Hepatocyte (in vitro differentiated cells): ENCODE data around the gene SWAP70. TPM values are rescaled to one million over a fixed set of nuclear protein-coding genes. Genes with fewer than 3 reads are reported as not detected.

Experiments
- DNase-seq: peaks from one replicate; pipeline ENCODE4 v3.0.0-alpha.2; 2016; ENCODE audit warnings: low spot score
- H2AFZ ChIP-seq: fragments of 200-600 bp; sonication (generic); 2 replicates; pipeline ENCODE4 v1.6.0; 2016; ENCODE audit warnings: antibody characterized with exemption, mild to moderate bottlenecking
- H3K27ac ChIP-seq: fragments of 200-600 bp; sonication (generic); 2 replicates; pipeline ENCODE4 v1.5.1; 2016; ENCODE audit warnings: mild to moderate bottlenecking
- H3K27me3 ChIP-seq: fragments of 200-600 bp; sonication (generic); 2 replicates; pipeline ENCODE4 v1.6.1; 2016
- H3K36me3 ChIP-seq: fragments of 200-600 bp; sonication (generic); replicated peaks from 2 replicates; pipeline ENCODE4 v1.5.1; 2016; ENCODE audit warnings: low read depth; ENCODE audit not compliant: insufficient read depth
- H3K4me1 ChIP-seq: fragments of 200-600 bp; sonication (generic); 2 replicates; pipeline ENCODE4 v1.5.1; 2016; ENCODE audit warnings: mild to moderate bottlenecking, moderate library complexity; ENCODE audit not compliant: insufficient read depth
- H3K4me2 ChIP-seq: fragments of 200-600 bp; sonication (generic); 2 replicates; pipeline ENCODE4 v1.6.0; 2016
- H3K4me3 ChIP-seq: fragments of 200-600 bp; sonication (generic); 2 replicates; pipeline ENCODE4 v1.5.1; 2016; ENCODE audit warnings: mild to moderate bottlenecking
- H3K79me2 ChIP-seq: fragments of 200-600 bp; sonication (generic); 2 replicates; pipeline ENCODE4 v1.6.0; 2017; ENCODE audit warnings: mild to moderate bottlenecking
- H3K9me2 ChIP-seq: fragments of 200-600 bp; sonication (generic); replicated peaks from 2 replicates; pipeline ENCODE4 v1.6.0; 2017; ENCODE audit warnings: mild to moderate bottlenecking; ENCODE audit not compliant: insufficient read depth
- H3K9me3 ChIP-seq: fragments of 200-600 bp; sonication (generic); 2 replicates; pipeline ENCODE4 v1.5.1; 2016; ENCODE audit warnings: low read depth, mild to moderate bottlenecking
- H4K20me1 ChIP-seq: fragments of 200-600 bp; sonication (generic); 2 replicates; pipeline ENCODE4 v1.6.0; 2016; ENCODE audit warnings: mild to moderate bottlenecking; ENCODE audit not compliant: insufficient read depth, poor library complexity, severe bottlenecking
- EZH2 ChIP-seq: fragments of 200-600 bp; sonication (generic); IDR thresholded peaks from 2 replicates; pipeline ENCODE4 v1.6.1; 2016; ENCODE audit warnings: antibody characterized with exemption, mild to moderate bottlenecking, borderline replicate concordance
- EZH2phosphoT487 ChIP-seq: fragments of 200-600 bp; sonication (generic); IDR thresholded peaks from one replicate; pipeline ENCODE4 v1.6.1; 2018; ENCODE audit warnings: antibody characterized with exemption, mild to moderate bottlenecking, low read depth, moderate library complexity; ENCODE audit not compliant: unreplicated experiment, severe bottlenecking
- WGBS: methylation state at CpG from one replicate; pipeline ENCODE4 v1.1.6; 2016; ENCODE audit warnings: low lambda C conversion rate; ENCODE audit errors: missing lambda C conversion rate; 5-methylcytosine and 5-hydroxymethylcytosine counted together
- polyA plus RNA-seq: library from polyadenylated mRNA; unstranded; fragments of >200 nt; fragmentation: Nextera tagmentation; extraction: Ambion mirVana; gene quantifications from 2 replicates; pipeline ENCODE4 v1.2.1, GENCODE V29; 2016
- total RNA-seq: library from RNA; depleted of rRNA; stranded (reverse); fragments of >200 nt; gene quantifications from 2 replicates; pipeline ENCODE4 v1.2.3, GENCODE V29; 2014
- TF ChIP-seq, protein P1 (sequence below): fragments of 200-600 bp; sonication (generic); IDR thresholded peaks from 2 replicates; pipeline ENCODE4 v1.5.1; 2016; ENCODE audit warnings: antibody characterized with exemption, mild to moderate bottlenecking; ENCODE audit not compliant: poor library complexity

Gene SWAP70
- total and polyA plus RNA-seq, 2 experiments from 2014 or later, result 15.6 to 17.3 TPM

DNA sequence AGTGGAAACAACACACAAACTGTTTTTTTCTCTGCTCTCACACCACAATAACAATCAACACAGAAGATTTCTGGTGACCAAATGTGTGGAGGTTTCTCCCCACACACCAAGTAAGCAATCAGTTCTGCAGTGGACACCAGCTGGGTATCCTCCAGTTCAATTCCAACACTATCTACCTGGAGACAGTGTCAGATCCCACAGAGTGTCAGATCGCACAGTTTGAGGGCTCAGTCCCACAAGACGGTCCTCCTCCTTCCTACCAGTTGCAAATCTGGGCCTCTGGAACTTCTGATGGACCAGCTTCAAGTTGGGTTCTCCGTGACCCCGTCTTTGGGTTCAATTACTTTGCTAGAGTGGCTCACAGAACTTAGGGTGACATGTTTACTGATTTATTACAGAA, 9.0 kb downstream of the SWAP70 start:
- DNase-seq, result no peak
- Histone ChIP-seq H3K4me1 (no peaks in the 10 kb centered on the region), H3K27ac (no peak overlapping the region), H3K4me2 (no peak overlapping the region), H4K20me1 (no peaks in the 10 kb centered on the region), H3K4me3 (no peak overlapping the region), H2AFZ (no peak overlapping the region), H3K36me3 (no peaks in the 10 kb centered on the region), H3K9me3 (no peaks in the 10 kb centered on the region), H3K27me3 (no peaks in the 10 kb centered on the region), H3K9me2 (no peaks in the 10 kb centered on the region), H3K79me2 (peaks cover 70% of the 10 kb centered on the region)
- 100% methylated on average over 4 of the region's 4 CpGs for WGBS
- TF ChIP-seq EZH2, result no peak
- no peak for TF ChIP-seq EZH2phosphoT487
- TF ChIP-seq, protein P1, sequence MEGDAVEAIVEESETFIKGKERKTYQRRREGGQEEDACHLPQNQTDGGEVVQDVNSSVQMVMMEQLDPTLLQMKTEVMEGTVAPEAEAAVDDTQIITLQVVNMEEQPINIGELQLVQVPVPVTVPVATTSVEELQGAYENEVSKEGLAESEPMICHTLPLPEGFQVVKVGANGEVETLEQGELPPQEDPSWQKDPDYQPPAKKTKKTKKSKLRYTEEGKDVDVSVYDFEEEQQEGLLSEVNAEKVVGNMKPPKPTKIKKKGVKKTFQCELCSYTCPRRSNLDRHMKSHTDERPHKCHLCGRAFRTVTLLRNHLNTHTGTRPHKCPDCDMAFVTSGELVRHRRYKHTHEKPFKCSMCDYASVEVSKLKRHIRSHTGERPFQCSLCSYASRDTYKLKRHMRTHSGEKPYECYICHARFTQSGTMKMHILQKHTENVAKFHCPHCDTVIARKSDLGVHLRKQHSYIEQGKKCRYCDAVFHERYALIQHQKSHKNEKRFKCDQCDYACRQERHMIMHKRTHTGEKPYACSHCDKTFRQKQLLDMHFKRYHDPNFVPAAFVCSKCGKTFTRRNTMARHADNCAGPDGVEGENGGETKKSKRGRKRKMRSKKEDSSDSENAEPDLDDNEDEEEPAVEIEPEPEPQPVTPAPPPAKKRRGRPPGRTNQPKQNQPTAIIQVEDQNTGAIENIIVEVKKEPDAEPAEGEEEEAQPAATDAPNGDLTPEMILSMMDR, result no peak

DNA sequence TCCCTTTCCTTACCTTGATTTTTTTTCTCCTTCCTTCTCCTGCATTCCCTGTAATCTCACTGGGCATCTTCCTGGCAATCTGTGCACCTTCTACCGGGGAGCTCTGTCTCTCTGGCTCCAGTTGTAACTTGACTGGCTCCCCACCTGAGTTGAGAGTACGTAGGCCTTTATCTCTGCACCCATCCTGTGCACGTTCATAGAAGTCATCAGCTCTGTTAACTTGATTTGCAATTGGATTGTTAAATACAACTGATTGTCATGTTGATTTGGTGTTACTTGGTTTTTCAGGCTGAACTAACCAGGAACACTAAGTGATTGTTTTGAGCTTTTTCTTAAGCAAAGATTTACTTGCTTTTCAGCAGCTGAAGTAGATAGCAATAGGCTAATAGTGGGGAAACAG, 11.8 kb downstream of the SWAP70 start:
- Histone ChIP-seq H3K27ac (no peak overlapping the region), H3K9me2 (no peaks in the 10 kb centered on the region), H3K36me3 (no peaks in the 10 kb centered on the region), H3K27me3 (no peaks in the 10 kb centered on the region), H3K4me2 (no peak overlapping the region), H2AFZ (no peak overlapping the region), H3K4me3 (no peak overlapping the region), H4K20me1 (no peaks in the 10 kb centered on the region), H3K79me2 (peaks cover 71% of the 10 kb centered on the region), H3K9me3 (no peaks in the 10 kb centered on the region), H3K4me1 (no peaks in the 10 kb centered on the region)
- 55% methylated on average over 3 of the region's 3 CpGs for WGBS
- TF ChIP-seq EZH2phosphoT487 (no peak), EZH2 (no peak)
- TF ChIP-seq, protein P1, result no peak
- no peak for DNase-seq

DNA sequence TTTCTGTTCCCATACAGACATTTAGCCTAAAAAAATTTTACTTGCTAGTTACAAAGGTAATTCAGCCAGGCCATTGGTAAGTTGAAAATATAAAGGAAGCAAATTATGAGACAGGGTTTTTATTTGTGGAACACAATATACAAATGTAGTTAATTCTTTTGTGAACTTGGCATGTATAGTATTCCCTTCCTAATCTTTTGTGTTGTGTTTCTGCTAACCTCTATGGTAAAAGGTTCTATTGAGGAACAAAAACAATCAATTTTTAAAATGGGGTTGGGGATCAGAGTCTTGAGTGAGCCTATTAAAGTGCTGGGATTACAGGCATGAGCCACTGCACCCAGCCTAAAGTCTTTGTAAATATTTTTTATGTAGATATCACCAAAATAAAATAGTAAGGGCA, 14.1 kb downstream of the SWAP70 start:
- DNase-seq, result no peak
- Histone ChIP-seq H3K27me3 (no peaks in the 10 kb centered on the region), H3K27ac (no peak overlapping the region), H2AFZ (no peak overlapping the region), H3K4me3 (no peak overlapping the region), H4K20me1 (no peaks in the 10 kb centered on the region), H3K79me2 (peaks cover 76% of the 10 kb centered on the region), H3K9me2 (no peaks in the 10 kb centered on the region), H3K4me1 (no peaks in the 10 kb centered on the region), H3K9me3 (no peaks in the 10 kb centered on the region), H3K4me2 (no peak overlapping the region), H3K36me3 (no peaks in the 10 kb centered on the region)
- TF ChIP-seq EZH2phosphoT487 (no peak), EZH2 (no peak)
- TF ChIP-seq, protein P1, result no peak

DNA sequence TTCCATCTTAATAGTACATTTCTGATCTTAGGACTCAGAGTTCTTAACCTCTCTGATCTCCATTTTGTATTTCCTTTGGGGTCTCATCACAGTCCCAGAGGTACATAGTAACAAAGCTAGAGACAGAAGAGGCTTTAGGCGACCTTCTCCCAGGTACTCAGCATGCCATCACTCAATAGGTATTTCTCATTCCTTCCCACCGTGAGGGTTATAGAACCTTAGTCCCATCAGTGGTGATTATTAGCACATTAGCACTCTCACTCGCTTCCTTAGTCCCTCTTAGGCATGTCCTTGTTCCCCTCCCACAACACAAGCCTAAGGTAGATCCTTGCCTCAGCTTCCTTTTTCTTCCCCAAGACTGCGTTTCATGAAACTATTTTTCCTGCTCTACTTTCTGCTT, 14.7 kb downstream of the SWAP70 start:
- no peak for DNase-seq
- Histone ChIP-seq H3K79me2 (peaks cover 75% of the 10 kb centered on the region), H3K36me3 (no peaks in the 10 kb centered on the region), H3K4me1 (no peaks in the 10 kb centered on the region), H3K9me2 (no peaks in the 10 kb centered on the region), H4K20me1 (no peaks in the 10 kb centered on the region), H3K4me3 (no peak overlapping the region), H3K4me2 (no peak overlapping the region), H3K27me3 (no peaks in the 10 kb centered on the region), H2AFZ (no peak overlapping the region), H3K9me3 (no peaks in the 10 kb centered on the region), H3K27ac (no peak overlapping the region)
- TF ChIP-seq EZH2phosphoT487, result no peak
- TF ChIP-seq, protein P1, result no peak
- no peak for TF ChIP-seq EZH2
- 88% methylated on average over 4 of the region's 4 CpGs for WGBS
